ENCODE data around the gene SPN. TPM values are rescaled to one million over a fixed set of nuclear protein-coding genes. Genes with fewer than 3 reads are reported as not detected.
"Not testable (repeated sequence)": the region's sequence is repeated elsewhere in the genome, so short reads cannot be mapped to it uniquely, and the experiment has no call there.

Gene SPN
- total and polyA plus RNA-seq, 5 donors: 1.3 to 3.4 (median 2.6) TPM

DNA sequence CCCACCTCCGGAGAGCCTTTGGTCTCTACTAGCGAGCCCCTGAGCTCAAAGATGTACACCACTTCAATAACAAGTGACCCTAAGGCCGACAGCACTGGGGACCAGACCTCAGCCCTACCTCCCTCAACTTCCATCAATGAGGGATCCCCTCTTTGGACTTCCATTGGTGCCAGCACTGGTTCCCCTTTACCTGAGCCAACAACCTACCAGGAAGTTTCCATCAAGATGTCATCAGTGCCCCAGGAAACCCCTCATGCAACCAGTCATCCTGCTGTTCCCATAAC lies 702 bp downstream of the SPN start:
- intact Hi-C loops (cut with DNase I): no loop called here
- ATAC-seq (no peak), DNase-seq (no peak)
- H3K4me3 ChIP-seq (ENCODE audit: low read length): no peak overlapping the region
- H3K4me1 ChIP-seq (ENCODE audit: control insufficient read depth, insufficient read depth, low read length): no peaks in the 10 kb centered on the region
- no peaks in the 10 kb centered on the region for H3K27me3 ChIP-seq (ENCODE audit: control insufficient read depth, insufficient read depth)
- 82% methylated on average over 3 of the region's 3 CpGs for WGBS
- H3K27ac ChIP-seq (ENCODE audit: low read length): no peak overlapping the region
- no peaks in the 10 kb centered on the region for H3K9me3 ChIP-seq (ENCODE audit: control insufficient read depth, low read length)

DNA sequence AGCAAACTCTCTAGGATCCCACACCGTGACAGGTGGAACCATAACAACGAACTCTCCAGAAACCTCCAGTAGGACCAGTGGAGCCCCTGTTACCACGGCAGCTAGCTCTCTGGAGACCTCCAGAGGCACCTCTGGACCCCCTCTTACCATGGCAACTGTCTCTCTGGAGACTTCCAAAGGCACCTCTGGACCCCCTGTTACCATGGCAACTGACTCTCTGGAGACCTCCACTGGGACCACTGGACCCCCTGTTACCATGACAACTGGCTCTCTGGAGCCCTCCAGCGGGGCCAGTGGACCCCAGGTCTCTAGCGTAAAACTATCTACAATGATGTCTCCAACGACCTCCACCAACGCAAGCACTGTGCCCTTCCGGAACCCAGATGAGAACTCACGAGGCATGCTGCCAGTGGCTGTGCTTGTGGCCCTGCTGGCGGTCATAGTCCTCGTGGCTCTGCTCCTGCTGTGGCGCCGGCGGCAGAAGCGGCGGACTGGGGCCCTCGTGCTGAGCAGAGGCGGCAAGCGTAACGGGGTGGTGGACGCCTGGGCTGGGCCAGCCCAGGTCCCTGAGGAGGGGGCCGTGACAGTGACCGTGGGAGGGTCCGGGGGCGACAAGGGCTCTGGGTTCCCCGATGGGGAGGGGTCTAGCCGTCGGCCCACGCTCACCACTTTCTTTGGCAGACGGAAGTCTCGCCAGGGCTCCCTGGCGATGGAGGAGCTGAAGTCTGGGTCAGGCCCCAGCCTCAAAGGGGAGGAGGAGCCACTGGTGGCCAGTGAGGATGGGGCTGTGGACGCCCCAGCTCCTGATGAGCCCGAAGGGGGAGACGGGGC lies 1.3 kb downstream of the SPN start:
- Histone ChIP-seq H3K4me3 (ENCODE audit: low read length) (no peak overlapping the region), H3K27me3 (ENCODE audit: control insufficient read depth, insufficient read depth) (no peaks in the 10 kb centered on the region), H3K4me1 (ENCODE audit: control insufficient read depth, insufficient read depth, low read length) (no peaks in the 10 kb centered on the region), H3K27ac (ENCODE audit: low read length) (no peak overlapping the region), H3K9me3 (ENCODE audit: control insufficient read depth, low read length) (no peaks in the 10 kb centered on the region)
- intact Hi-C loops (cut with DNase I): no loop called here
- DNase-seq (peak in 2 of 3 donors; percentile 62 to 70), ATAC-seq (peak in 1 of 2 donors; percentile 18)
- WGBS: 80% methylated on average over 35 of the region's 35 CpGs

DNA sequence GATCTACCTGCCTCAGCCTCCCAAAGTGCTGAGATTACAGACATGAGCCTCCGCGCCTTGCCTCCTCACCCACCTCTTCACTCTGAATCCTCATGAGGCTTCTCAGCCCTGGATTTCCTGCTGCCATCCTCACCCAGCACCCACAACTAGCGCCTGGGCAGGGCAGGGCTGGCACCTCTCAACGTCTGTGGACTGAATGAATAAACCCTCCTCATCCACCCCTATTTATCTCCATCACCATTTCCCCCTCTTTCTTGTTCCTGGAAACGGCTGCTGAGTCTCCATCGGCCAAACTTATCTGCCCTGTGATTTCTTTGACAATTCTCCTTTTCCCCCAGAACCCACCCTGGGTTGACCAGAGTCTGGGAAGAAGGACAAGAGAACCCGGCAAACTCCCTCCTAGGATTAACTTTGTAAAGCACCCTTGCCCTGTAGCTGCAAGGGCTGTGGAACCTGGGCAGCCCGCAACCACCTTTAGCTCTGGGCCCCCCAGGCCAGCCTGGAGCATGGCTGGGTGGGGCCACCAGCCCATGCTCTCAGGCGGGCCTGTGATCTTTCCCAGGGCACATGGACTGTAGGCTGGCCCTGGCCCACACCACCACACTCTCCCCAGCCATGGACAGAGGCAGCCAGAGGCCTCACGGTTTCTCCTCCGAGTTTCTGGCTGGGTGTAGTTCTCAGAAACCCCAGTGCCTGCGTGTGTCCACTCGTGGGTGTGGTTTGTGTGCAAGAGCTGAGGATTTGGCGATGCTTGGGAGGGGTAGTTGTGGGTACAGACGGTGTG lies 2.4 kb downstream of the SPN start:
- Histone ChIP-seq H3K27ac (ENCODE audit: low read length) (no peak overlapping the region), H3K9me3 (ENCODE audit: control insufficient read depth, low read length) (no peaks in the 10 kb centered on the region), H3K4me3 (ENCODE audit: low read length) (no peak overlapping the region), H3K4me1 (ENCODE audit: control insufficient read depth, insufficient read depth, low read length) (no peaks in the 10 kb centered on the region), H3K27me3 (ENCODE audit: control insufficient read depth, insufficient read depth) (no peaks in the 10 kb centered on the region)
- no peak for ATAC-seq
- no peak for DNase-seq
- WGBS: 66% methylated on average over 15 of the region's 15 CpGs
- intact Hi-C loops (cut with DNase I): no loop called here

DNA sequence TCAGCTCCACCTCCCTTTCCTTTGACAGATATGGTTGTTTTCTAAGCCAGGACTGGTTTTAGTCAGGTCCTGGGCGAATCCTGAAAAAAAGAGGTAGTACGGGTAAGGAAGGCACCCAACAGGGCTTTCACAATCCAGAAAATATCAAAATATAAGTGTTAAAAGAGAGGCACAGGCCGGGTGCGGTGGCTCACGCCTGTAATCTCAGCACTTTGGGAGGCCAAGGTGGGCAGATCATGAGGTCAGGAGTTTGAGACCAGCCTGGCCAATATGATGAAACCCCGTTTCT lies 4.2 kb downstream of the SPN start:
- 81% methylated on average over 6 of the region's 6 CpGs for WGBS
- H3K4me3 ChIP-seq (ENCODE audit: low read length); intact Hi-C loops (cut with DNase I); DNase-seq; H3K27ac ChIP-seq (ENCODE audit: low read length); H3K9me3 ChIP-seq (ENCODE audit: control insufficient read depth, low read length); H3K27me3 ChIP-seq (ENCODE audit: control insufficient read depth, insufficient read depth); H3K4me1 ChIP-seq (ENCODE audit: control insufficient read depth, insufficient read depth, low read length); ATAC-seq: not testable (repeated sequence)

DNA sequence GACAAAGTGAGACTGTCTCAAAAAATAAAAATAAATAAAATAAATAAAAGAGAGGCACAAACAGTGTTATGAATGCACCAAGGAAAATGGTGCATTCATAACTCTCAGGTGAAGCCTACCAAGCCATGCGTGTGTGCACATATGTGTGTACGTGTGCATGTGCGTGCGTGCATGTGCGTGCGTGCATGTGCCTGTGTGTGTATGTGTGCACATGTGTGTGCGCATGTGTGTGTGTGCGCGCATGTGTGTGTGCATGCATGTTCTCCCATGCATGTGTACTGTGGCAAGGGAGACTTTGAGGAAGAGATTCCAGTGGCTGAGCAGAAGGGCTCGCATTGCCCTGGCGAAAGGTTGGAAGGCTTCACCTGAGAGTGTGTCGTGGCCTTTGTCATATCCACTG lies 4.7 kb downstream of the SPN start:
- intact Hi-C loops (cut with DNase I): no loop called here
- 95% methylated on average over 12 of the region's 12 CpGs for WGBS
- Histone ChIP-seq H3K9me3 (ENCODE audit: control insufficient read depth, low read length) (no peaks in the 10 kb centered on the region), H3K27ac (ENCODE audit: low read length) (no peak overlapping the region), H3K4me3 (ENCODE audit: low read length) (no peak overlapping the region), H3K27me3 (ENCODE audit: control insufficient read depth, insufficient read depth) (no peaks in the 10 kb centered on the region), H3K4me1 (ENCODE audit: control insufficient read depth, insufficient read depth, low read length) (no peaks in the 10 kb centered on the region)
- DNase-seq (no peak), ATAC-seq (no peak)

DNA sequence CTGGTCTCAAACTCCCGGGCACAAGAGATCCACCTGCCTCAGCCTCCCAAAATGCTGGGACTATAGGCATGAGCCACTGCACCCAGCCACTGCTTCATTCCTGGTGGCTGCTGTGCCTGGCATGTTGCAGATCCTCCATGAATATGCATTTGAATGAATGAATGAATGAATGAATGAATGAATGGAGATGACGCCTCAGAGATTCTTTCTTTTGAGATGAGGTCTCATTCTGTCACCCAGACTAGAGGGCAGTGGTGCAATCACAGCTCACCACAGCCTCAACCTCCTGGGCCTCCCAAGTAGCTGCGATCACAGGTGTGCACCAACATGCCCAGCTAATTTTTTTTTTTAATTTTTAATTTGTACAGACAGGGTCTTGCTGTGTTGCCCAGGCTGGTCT lies 5.2 kb downstream of the SPN start:
- no peaks in the 10 kb centered on the region for H3K9me3 ChIP-seq (ENCODE audit: control insufficient read depth, low read length)
- ATAC-seq (no peak), DNase-seq (no peak)
- no peaks in the 10 kb centered on the region for H3K4me1 ChIP-seq (ENCODE audit: control insufficient read depth, insufficient read depth, low read length)
- no peak overlapping the region for H3K4me3 ChIP-seq (ENCODE audit: low read length)
- intact Hi-C loops (cut with DNase I): no loop called here
- 92% methylated on average over 3 of the region's 3 CpGs for WGBS
- H3K27me3 ChIP-seq (ENCODE audit: control insufficient read depth, insufficient read depth): no peaks in the 10 kb centered on the region
- no peak overlapping the region for H3K27ac ChIP-seq (ENCODE audit: low read length)

DNA sequence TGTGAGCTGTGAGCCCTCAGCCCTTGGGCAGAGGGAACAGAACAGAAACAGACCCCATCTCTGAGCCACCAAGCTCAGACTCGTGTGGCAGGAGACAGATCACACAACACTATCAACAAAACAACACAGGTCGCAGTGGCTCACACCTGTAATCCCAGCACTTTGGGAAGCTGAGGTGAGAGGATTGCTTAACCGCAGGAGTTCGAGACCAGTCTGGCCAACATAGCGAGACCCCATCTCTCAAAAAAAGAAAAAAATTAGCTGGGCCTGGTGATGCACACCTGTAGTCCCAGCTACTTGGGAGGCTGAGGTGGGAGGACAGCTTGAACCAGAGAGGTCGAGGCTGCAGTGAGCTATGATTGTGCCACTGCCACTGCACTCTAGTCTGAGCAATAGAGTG lies 10.5 kb downstream of the SPN start:
- WGBS: 93% methylated on average over 6 of the region's 6 CpGs

DNA sequence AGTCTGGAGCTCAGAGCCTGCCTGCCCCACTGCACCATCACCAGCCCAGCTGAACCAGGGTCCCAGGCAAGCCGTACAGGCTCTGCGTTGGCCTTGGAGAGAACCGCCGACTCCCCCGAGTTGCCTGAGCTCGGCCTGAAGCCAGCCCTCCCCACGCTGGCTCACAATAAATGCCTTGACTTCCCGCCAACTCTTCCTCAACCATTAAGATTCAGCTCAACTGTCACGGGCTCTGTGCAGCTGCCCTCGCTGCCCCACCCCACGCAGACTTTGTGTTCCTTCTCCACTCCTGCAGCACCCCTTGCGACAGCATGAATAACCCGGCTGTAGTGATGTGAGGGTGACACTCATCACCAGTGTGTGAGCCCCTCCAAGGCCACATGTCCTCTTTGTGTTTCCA lies 11.1 kb downstream of the SPN start:
- peak; percentile 30 to 79 (median 75) for DNase-seq
- H3K27ac ChIP-seq (ENCODE audit: low read length): peak overlapping the region; percentile 3

More for the DNA sequence above, 10.5 kb downstream of the SPN start:
- Histone ChIP-seq H3K4me1 (ENCODE audit: control insufficient read depth, insufficient read depth, low read length) (peaks cover 2% of the 10 kb centered on the region), H3K4me3 (ENCODE audit: low read length) (no peak overlapping the region), H3K27me3 (ENCODE audit: control insufficient read depth, insufficient read depth) (no peaks in the 10 kb centered on the region), H3K27ac (ENCODE audit: low read length) (no peak overlapping the region), H3K9me3 (ENCODE audit: control insufficient read depth, low read length) (no peaks in the 10 kb centered on the region)
- intact Hi-C loops (cut with DNase I): no loop called here
- ATAC-seq (no peak), DNase-seq (no peak)

DNA sequence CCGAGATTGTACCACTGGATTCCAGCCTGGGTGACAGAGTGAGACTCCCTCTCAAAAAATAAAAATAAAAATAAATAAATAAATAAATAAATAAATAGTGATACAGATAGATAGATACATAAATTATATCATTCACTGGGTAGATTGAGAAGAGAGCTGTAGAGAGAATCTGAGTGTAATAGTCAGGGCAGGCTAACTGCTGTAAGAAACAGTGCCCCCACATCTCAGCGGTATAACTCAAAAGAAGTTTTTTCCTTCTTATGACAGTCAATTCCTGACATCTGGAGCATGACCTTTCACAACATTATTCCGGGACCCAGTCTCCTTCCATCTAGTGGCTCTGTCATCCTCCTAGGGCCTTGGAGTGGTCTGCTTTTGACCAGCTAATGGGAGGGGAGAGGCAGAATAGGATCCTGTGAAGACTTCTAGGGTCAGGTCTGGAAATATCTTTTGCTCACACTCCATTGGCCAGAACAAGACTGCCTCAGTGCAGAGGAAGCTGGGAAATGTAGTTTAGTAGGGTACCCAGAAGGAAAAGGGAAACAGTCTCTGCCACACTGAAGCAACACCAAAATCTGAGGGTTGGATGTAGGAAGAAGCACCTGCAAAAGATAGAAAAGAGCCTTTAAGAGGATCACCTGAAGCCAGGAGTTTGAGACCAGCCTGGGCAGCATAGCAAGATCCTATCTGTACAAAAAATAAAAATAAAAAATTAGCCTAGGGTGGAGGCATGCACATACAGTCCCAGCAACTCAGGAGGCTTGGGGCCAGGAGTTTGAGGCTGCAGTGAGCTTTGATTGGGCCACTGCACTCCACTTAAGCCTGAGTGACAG lies 13.0 kb downstream of the SPN start:
- 56% methylated on average over 3 of the region's 3 CpGs for WGBS
- Histone ChIP-seq H3K27me3 (ENCODE audit: control insufficient read depth, insufficient read depth) (no peaks in the 10 kb centered on the region), H3K9me3 (ENCODE audit: control insufficient read depth, low read length) (no peaks in the 10 kb centered on the region), H3K4me3 (ENCODE audit: low read length) (no peak overlapping the region), H3K27ac (ENCODE audit: low read length) (no peak overlapping the region), H3K4me1 (ENCODE audit: control insufficient read depth, insufficient read depth, low read length) (peaks cover 2% of the 10 kb centered on the region)
- ATAC-seq (peak; percentile 38 to 61), DNase-seq (no peak)
- intact Hi-C loops (cut with DNase I): no loop called here

More for the DNA sequence above, 11.1 kb downstream of the SPN start:
- peaks cover 2% of the 10 kb centered on the region for H3K4me1 ChIP-seq (ENCODE audit: control insufficient read depth, insufficient read depth, low read length)
- no peaks in the 10 kb centered on the region for H3K9me3 ChIP-seq (ENCODE audit: control insufficient read depth, low read length)
- WGBS: 10% methylated on average over 13 of the region's 13 CpGs
- intact Hi-C loops (cut with DNase I): no loop called here
- H3K27me3 ChIP-seq (ENCODE audit: control insufficient read depth, insufficient read depth): no peaks in the 10 kb centered on the region
- peak; percentile 57 to 73 for ATAC-seq
- H3K4me3 ChIP-seq (ENCODE audit: low read length): no peak overlapping the region

DNA sequence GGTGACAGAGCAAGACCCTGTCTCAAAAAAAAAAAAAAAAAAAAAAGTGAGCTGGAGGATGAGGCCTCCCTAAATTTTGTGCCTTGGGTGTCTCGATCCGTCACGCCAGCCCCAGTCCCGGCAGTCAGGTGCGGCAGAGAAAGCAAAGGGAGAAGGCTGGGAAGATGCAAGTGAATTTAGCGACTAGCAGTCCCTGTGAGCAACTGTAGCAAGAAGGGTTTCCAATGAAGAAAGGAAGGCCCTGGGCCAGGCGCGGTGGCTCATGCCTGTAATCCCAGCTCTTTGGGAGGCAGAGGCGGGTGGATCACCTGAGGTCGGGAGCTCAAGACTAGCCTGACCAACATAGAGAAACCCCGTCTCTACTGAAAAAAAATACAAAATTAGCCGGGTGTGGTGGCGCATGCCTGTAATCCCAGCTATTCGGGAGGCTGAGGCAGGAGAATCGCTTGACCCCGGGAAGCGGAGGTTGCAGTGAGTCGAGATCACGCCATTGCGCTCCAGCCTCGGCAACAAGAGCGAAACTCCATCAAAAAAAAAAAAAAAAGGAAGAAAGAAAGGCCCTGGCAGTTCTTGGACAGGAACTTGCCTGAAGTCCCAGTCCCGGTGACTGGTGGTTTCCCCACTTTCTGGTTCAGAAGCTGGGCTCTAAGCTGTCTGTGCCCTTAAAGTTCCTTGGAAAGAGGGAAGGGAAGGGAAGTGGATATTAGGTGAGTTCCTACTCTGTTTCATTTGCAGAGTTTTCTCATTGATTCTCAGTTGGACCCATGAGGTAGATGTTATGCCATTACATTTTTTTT lies 14.1 kb downstream of the SPN start:
- ATAC-seq: no peak
- peaks cover 2% of the 10 kb centered on the region for H3K4me1 ChIP-seq (ENCODE audit: control insufficient read depth, insufficient read depth, low read length)
- WGBS: 89% methylated on average over 23 of the region's 23 CpGs
- peak in 1 of 3 donors; percentile 33 for DNase-seq
- intact Hi-C loops (cut with DNase I): no loop called here
- no peak overlapping the region for H3K27ac ChIP-seq (ENCODE audit: low read length)
- H3K9me3 ChIP-seq (ENCODE audit: control insufficient read depth, low read length): no peaks in the 10 kb centered on the region
- no peaks in the 10 kb centered on the region for H3K27me3 ChIP-seq (ENCODE audit: control insufficient read depth, insufficient read depth)
- H3K4me3 ChIP-seq (ENCODE audit: low read length): no peak overlapping the region

All from right cardiac atrium (tissue), 5 donors.